Right lung (tissue), 5 donors: ENCODE data around the gene PCNX1. TPM values are rescaled to one million over a fixed set of nuclear protein-coding genes. Genes with fewer than 3 reads are reported as not detected.
A peak's percentile ranks its signal among the peaks of the same experiment; 100 is the strongest.
"Not testable (repeated sequence)": the region's sequence is repeated elsewhere in the genome, so short reads cannot be mapped to it uniquely, and the experiment has no call there.

Experiments
- DNase-seq, 2 donors: peaks; one replicate each; pipeline ENCODE4 v3.0.0-alpha.2; 2013
- polyA plus RNA-seq, 5 donors: library from polyadenylated mRNA; unstranded; fragments of 120-200 nt; gene quantifications; one replicate each; pipeline versions ENCODE4 v1.2.1 to v1.2.3, GENCODE V29; 2013; ENCODE audit warnings: inconsistent platforms in 1 of 5, low replicate concordance in 1 of 5; ENCODE audit not compliant: insufficient read length in 5 of 5, insufficient read depth in 1 of 5

The PCNX1 gene
- polyA plus RNA-seq, 5 donors = 26.7 to 45.8 (median 40.3) TPM

DNA sequence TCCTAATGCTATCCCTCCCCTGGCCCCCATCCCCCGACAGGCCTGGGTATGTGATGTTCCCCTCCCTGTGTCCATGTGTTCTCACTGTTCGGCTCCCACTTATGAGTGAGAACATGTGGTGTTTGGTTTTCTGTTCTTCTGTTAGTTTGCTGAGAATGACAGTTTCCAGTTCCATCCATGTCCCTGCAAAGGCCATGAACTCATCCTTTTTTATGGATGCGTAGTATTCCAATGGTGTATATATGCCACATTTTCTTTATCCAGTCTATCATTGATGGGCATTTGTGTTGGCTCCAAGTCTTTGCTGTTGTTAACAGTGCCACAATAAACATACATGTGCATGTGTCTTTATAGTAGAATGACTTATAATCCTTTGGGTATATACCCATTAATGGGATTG lies 157.5 kb downstream of the PCNX1 start:
- DNase-seq = not testable (repeated sequence)

DNA sequence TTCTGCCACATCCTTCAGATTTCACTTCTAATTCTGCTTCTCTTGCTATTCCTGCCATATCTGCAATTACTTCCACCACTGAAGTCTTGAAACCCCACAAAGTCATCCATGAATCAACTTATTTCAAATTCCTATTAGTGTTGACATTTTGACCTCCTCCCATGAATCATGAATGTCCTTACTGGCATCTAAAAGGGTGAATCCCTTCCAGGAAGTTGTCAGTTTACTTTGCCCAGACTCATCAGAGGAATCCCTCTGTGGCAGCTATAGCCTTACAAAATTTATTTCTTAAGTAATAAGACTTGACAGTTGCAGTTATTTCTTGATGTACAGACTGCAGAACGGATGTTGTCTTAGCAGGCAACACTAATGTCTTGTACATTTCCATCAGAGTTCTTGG lies 162.9 kb downstream of the PCNX1 start:
- DNase-seq = no peak

DNA sequence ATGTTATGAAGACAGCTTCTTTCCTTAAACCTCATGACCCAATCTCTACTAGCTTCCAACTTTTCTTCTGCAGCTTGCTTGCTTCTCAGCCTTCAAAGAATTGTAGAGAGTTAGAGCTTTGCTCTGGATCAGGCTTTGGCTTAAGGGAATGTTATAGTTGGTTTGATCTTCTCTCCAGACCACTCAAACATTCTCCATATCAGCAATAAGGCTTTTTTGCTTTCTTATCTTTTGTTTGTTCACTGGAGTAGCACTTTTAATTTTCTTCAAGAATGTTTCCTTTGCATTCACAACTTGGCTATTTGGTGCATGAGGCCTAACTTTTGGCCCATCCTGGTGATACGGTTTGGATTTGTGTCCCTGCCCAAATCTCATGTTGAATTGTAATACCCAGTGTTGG lies 163.8 kb downstream of the PCNX1 start:
- no peak for DNase-seq

DNA sequence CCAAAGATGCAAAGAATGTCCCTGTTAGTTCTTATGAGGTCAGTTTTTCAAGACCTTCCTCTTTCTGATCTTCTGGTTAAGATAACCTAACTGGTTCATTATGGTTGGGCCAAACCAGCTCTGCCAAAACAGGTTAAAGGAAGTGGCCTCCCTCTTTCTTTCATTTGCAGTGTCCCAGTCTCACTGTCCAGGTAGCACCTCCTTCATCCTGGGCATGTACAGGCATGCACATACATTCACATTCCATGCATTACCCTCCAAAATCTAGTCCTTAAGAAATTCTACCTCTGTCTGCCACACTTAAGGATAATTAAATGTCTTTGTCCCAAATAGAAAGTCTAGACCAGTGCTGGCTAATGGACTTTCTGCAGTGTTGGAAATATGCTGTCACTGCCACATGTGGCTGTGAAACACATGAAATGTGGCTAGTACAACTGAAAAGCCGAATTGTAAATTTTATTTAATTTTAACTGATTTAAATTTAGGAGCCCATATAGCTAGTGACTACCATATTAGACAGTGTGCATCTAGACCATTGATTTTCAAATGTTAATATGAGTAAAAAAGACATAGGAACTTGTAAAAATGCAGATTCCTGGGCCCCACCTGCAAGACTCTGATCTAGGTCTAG lies 169.3 kb downstream of the PCNX1 start:
- DNase-seq = no peak

DNA sequence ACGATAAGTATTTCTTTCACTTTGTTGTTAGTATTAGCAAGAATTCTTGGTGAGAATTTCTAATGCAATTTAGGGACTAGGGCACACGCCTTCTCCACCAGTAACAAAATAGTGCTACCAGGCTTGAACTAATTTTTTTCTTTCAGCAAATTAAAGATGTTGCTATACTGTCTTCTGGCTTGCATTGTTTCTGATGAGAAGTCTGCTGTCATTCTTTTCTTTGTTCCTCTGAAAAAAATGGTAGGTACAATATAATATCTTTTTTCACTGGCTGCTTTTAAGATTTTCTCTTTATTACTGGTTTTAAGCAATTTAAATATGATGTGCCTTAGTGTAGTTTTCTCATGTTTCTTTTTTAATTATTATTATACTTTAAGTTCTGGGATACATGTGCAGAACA lies 171.2 kb downstream of the PCNX1 start:
- DNase-seq = no peak

DNA sequence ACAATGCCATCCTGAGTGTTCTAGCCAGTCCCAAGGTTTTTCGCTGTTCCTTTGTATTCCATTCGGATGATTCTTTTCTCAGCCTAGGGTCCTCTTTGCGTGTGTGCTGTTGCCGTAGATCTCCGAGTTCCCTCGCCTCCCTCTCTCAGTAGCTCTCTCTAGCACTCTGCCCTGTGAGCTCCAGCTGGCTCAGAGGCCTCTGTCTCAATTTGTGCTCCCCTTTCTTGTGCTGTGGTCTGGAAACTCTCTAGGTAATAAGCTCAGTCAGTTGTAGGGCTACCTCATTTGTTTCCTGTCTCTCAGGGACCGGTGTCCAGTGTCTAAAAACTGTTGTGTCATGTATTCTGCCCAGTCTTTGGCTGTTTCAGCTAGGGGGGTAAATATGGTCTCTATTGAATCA lies 179.3 kb downstream of the PCNX1 start:
- no peak for DNase-seq

DNA sequence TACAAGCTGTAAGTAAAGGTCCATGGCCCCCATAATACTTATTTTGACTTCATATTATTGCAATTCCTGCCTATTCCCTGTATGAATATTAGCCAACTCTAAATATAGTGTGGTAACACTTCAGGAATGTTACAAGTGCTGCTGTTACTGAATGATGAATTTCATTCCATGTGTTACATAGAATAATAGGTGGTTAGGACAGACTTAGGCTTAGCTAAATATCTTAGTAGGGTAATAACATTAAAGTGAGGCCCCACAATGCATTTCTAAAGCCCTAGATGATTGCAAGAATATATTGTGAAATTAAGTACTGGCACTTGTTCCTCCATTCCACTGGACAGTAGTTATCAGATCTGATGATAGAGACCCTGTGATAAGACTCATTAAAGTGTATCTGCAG lies 182.7 kb downstream of the PCNX1 start:
- no peak for DNase-seq

DNA sequence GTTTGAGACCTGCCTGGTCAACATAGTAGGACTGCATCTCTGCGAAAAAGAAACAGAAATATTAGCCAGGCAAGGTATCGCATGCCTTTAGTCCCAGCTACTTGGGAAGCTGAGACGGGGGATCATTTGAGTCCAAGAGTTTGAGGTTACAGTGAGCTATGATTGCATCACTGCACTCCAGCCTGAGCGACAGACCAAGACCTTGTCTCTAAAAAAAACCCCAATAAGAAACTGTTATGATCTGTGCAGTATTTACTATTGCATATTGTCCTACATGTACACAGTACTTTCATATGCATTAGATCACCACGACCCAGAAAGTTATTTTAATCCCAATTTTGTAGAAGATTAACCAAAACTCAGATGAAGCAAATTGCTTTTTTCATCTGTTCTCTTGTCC lies 187.5 kb downstream of the PCNX1 start:
- no peak for DNase-seq

DNA sequence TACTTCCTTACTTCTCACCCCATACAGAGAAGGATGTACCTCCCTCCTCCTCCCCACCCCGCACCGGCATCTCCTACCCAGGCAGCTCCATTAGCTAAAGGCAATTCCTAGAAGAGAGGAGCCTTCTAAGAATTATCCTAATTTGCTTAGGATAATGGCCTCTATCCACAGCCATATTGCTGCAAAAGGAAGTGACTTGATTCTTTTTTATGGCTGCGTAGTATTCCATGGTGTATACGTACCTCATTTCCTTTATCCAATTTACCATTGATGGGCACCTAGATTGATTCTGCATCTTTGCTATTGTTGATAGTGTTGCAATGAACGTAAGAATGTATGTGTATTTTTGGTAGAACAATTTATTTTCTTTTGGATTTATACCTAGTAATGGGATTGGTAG lies 189.7 kb downstream of the PCNX1 start:
- DNase-seq = no peak

DNA sequence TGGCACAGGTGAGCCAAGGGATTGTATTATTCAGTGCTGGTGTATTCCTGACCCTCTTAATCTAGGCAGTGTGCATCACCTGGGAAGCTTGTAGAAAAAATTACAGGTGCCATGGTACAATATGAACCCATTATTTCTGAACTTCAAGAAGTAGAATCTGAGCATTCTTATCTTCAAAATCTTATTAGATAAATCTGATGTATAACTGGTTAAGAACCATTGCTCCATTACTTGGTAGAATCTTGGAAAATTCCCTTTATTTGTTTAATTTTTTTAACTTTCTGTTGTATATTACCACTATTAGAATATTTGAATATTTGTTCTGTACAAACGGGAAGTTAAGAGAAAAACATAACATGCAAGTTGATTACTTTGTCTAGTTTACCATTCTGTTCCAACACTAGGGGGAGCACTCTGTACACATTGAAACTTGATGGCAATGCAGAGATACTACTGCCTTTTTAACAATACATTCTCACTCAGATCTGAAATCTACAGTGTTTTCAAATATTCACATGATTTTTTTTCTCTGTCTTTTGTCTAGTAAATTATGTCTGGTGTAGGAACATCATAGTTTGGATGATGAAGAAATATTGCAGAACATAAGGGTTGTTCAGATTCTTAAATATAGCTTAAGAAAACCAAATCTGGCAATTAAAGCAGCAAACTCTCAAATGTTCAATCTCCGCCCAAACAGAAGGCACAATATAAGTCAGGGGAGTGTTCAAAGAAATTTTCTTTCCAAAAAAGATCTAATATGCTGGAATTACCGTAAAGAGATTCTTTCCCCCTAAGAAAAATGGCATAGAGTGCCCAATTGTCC lies 196.6 kb downstream of the PCNX1 start:
- peak; percentile 13 to 31 for DNase-seq

DNA sequence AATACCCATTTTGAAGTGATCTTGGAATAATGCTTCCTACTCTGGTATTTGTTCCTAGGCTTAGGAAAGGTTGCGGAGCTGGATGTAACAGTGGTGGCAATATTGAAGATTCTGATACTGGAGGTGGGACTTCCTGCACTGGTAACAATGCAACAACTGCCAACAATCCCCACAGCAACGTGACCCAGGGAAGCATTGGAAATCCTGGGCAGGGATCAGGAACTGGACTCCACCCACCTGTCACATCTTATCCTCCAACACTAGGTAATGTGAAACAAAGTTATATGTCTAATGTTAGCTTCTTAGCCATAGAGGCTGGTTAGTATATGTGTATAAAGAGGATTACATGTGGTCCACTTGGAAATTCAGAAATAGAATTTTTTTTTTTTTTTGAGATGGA lies 197.9 kb downstream of the PCNX1 start:
- no peak for DNase-seq

DNA sequence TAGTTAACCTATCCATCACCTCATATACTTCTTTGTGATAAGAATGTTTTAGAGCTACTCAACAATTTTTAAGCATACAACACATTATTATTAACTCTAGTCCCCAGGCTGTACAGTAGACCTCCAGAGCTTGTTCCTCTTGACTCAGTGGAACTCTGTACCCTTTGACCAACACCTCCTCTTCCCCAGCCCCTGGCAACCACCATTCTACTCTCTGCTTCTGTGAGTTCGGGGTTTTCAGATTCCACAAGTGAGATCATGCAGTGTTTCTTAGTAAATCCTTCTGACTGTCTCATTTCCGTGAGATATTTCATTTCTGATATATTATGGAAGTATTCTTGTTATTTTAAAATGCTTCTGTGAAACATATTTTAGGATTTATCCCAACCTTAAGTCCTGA lies 200.7 kb downstream of the PCNX1 start:
- no peak for DNase-seq

DNA sequence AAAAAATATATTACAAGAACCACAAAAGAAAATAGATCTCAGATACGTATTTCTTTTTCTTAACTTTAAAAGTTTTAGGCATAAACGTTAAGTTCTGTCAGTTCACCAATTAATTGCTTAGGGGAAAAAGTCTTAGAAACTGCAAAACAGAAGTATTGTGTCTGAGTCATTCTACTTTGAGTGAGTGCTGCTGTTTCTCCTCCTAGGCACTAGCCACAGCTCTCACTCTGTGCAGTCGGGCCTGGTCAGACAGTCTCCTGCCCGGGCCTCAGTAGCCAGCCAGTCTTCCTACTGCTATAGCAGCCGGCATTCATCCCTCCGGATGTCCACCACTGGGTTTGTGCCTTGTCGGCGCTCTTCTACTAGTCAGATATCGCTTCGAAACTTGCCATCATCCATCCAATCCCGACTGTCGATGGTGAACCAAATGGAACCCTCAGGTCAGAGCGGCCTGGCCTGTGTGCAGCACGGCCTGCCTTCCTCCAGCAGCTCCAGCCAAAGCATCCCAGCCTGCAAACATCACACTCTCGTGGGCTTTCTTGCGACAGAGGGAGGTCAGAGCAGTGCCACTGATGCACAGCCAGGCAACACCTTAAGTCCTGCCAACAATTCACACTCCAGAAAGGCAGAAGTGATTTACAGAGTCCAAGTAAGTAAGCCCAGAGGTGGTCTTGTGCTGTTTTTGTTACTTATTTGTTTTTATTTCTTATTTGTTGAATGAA lies 201.3 kb downstream of the PCNX1 start:
- no peak for DNase-seq

DNA sequence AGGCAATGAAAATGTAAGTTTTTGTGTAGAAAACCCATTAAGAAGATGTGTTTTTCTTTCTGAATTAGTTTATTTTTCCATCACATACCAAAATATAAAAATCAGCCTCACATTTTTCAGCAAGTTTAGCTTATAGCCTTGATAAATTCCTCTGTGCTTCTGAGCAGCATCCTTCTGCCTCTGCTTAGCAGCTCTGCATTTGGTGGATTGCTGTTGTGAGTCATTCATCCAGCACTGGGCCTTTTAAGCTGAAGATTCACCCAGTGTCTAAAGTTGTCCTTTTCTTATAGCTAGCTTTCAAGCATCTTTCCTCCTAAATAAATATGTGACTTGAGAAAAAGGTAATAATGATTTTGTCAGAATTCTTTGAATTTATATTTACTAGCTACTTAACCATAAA lies 206.1 kb downstream of the PCNX1 start:
- no peak for DNase-seq

DNA sequence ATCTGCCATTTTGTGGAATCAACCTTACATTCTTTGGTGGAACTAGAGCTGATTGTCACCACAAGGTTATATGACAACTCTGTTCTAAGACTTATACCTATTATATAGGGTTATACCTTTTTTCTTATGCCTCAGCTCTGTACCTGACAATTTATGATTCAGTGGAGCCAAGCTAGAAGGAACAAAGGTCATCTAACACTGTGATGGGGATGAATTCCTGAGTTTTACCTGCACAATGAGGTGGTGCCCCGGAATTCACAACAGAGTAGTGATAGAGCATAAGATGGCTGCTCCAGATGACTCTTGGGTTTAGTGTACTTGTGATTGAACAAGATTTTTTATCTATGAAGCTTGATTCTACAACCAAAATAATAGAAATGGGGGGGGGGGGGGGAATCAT lies 207.3 kb downstream of the PCNX1 start:
- DNase-seq = no peak

DNA sequence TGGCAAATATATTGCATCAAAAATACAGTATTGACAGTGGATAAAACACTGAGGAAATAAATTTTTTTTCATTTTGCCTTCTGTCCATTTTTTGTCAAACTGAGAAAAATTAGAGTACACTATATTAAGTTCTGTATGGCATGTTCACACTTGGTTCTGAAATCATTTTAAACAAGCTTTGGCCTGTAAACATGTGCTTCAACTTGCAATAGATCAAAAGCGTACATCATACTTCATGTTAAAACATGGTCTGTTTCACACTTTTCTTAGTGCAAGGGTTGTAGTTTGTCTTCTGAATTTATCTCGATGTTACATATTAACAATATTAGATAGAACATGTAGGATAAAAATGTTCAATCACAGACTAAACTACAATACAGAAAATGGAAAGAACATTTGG lies 208.0 kb downstream of the PCNX1 start:
- DNase-seq = no peak

DNA sequence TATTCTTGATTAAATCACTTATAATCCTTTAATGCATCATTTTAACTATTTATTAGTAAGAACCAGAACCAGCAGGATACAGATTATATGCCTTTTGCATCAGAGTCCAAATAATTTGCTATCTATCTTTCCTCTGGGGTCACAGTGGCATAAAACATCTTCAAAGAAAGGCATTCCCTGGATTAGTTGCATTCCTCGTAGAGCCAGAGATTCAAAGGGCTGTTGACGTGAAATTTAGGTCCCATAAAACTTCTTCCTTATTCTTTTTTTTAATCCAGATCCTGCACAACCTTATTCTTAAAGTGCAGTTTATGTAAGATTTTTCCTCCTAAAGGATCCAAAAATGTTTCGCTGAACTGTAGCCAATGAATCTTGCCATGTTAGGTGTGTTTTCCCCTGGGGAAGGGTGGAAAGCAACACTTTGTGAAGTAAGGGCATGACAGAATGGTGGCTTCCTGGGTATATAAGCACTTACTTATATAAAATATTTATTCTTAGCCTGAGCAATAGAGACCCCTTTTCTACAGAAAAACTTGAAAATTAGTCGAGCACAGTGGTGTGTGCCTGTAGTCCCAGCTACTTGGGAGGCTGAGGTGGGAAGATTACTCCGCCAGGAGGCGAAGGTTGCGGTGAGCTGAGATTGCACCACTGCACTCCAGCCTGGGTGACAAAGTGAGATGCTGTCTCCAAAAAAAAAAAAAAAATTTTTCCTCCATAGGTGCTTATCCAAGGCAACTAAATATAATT lies 208.7 kb downstream of the PCNX1 start:
- DNase-seq = no peak

DNA sequence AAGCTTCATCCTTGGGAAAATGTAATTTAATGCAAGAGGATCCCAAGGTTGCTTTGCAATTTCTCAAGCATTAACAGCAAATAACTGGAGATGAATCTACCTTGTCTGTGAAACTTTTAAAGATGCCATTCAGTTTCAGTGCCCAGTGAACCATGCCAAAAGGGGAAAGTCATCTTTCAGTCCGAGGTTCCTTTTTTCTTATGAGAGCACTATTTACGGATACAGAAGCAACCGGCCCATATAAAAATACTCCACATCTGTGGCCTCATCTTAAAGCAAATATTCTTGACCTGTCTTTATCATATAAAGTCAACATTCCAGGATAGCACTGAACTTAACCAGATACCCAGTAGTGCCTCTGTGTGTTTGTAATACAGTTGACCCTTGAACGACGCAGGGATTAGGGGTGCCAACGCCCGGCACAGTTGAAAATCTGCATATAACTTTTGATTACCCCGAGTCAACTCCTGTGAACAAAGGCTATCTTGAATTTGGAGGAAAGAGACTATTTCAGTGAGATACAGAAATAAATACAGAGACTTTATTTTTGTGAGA lies 209.4 kb downstream of the PCNX1 start:
- no peak for DNase-seq

DNA sequence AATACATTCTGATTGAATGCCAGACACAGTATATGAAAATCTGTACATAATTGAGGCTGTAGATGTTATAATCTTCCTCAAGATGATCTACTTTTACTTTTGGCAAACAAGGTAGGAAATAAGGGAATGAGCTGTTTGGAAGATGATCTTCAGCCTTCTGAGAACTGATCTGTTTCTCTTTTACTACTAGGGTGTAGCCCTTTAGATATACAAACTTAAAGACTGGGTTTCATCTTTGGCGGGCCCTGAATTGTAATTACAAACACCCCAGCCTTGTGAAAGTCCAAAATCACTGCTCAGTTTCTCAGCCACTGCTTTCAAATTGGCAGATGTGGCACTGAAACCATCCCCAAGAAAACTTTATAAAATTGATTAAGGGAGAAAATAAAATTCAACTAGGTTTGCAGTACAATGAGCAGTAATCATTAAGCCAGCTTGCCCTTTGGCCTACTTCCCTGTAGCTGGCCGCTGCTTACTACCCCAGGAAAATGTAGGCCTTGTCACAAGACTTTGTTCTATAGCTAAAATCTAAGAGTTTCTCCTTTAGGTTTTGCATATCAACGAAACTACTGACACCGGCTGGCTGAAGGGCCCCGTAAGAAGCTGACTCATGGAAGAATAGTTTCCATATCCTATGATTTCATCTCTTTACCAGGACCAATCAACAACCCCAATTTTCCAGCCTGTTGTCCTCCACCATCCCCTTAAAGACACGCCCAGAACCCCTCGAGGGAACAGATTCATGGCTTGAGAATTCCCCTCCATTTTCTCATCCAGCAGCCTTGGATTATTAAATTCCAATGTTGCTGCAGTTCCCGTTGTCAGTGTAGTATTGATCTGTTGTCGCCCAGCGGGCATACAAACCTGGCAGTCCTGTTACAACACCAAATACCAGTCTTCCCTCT lies 210.8 kb downstream of the PCNX1 start:
- DNase-seq = no peak

DNA sequence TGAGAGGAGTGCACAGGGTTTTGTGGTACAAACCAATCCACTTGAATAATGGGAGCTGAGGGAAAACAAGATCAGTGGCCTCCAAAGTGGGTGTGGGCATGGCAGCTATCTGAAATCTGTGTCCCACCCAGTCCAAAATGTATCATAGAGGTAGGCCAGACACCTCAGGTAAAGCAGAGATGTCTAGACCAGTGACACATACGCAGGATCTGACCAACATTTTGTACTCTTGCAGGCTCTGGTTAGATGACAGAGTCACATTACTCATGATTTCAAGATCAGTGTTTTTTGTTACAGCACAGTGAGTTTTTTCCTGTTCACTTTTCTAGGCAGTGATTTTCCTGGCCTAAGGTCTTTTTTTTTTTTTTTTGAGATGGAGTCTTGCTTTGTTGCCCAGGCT lies 211.8 kb downstream of the PCNX1 start:
- no peak for DNase-seq

DNA sequence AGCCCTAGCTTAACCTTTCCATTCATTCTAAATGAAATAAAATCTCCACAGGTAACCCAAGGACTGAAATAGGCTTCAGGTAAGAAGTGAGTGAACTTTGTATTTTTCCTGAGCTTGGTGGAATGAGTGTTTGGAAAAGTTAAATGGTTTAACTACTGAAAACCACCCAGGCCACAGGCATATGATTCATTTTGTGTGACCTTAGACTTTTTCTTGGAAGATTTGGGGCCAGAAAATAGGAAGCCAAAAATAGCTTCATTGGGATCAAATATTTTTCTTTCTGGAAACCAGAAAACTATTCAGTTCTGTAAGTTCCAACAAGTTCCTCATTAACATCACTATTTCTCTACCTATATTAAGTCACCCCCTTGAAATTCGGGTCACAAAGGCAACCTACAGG lies 212.6 kb downstream of the PCNX1 start:
- DNase-seq = no peak
